Activated naive CD4-positive, alpha-beta T cell (primary cell): ENCODE data around the gene KRTAP10-4.
"Not testable (repeated sequence)": the region's sequence is repeated elsewhere in the genome, so short reads cannot be mapped to it uniquely, and the experiment has no call there.

ENCODE experiments used
- DNase-seq, 4 experiments: peaks; one replicate each; lab custom pipeline; 2025; lab: John Stamatoyannopoulos, UW

The KRTAP10-4 gene

GRCh38 chr21:44579056-44579832 is 5.7 kb downstream of the KRTAP10-4 start:
- DNase-seq: no peak

GRCh38 chr21:44579833-44580144 is 6.3 kb downstream of the KRTAP10-4 start:
- DNase-seq: no peak

GRCh38 chr21:44580231-44580821 is 6.8 kb downstream of the KRTAP10-4 start, which contains the start of gene KRTAP10-5:
Gene KRTAP10-5, minus strand, starts transcription at chr21:44580604. Its CDS starts 26 bp downstream, at chr21:44580578.
- not testable (repeated sequence) for DNase-seq

GRCh38 chr21:44581158-44581557 is 7.6 kb downstream of the KRTAP10-4 start:
- DNase-seq: no peak

- no peak for DNase-seq
These were observed 8.5 kb downstream of the KRTAP10-4 start for GRCh38 chr21:44582055-44582454.

- no peak for DNase-seq
These were observed 9.7 kb downstream of the KRTAP10-4 start for GRCh38 chr21:44583089-44583799.

- no peak for DNase-seq
These were observed 10.2 kb downstream of the KRTAP10-4 start for GRCh38 chr21:44583800-44584147.

- DNase-seq: no peak
These were observed 12.4 kb downstream of the KRTAP10-4 start for GRCh38 chr21:44585892-44586291.

GRCh38 chr21:44589094-44589493 is 15.6 kb downstream of the KRTAP10-4 start:
- no peak for DNase-seq

- no peak for DNase-seq
These were observed 16.2 kb downstream of the KRTAP10-4 start for GRCh38 chr21:44589586-44590305.

GRCh38 chr21:44590311-44590721 is 16.8 kb downstream of the KRTAP10-4 start:
- DNase-seq: no peak

GRCh38 chr21:44590897-44591800 is 17.6 kb downstream of the KRTAP10-4 start:
- not testable (repeated sequence) for DNase-seq

GRCh38 chr21:44591801-44592130 is 18.2 kb downstream of the KRTAP10-4 start:
- not testable (repeated sequence) for DNase-seq

- DNase-seq: no peak
These were observed 19.1 kb downstream of the KRTAP10-4 start, which contains the start of gene KRTAP10-6 for GRCh38 chr21:44592446-44593311. Gene KRTAP10-6, minus strand, starts transcription at chr21:44592505. Its CDS starts 21 bp downstream, at chr21:44592484.

GRCh38 chr21:44593598-44594405 is 20.3 kb downstream of the KRTAP10-4 start:
- DNase-seq: no peak

GRCh38 chr21:44594406-44594916 is 20.9 kb downstream of the KRTAP10-4 start:
- no peak for DNase-seq

- no peak for DNase-seq
These were observed 22.0 kb downstream of the KRTAP10-4 start for GRCh38 chr21:44595524-44595923.

- no peak for DNase-seq
These were observed 22.7 kb downstream of the KRTAP10-4 start for GRCh38 chr21:44596068-44596725.

GRCh38 chr21:44598061-44598460 is 24.5 kb downstream of the KRTAP10-4 start:
- DNase-seq: no peak
